Ovary (tissue), 3 donors: ENCODE measurements around the gene GRID2IP.

Source experiments
- CTCF ChIP-seq, 3 donors: fragments of 450-650 bp in 2 of 3; fragments of 200-600 bp in 1 of 3; IDR thresholded peaks; one replicate each; pipeline versions ENCODE4 v1.5.1 to v1.8.0; 2016 to 2022; ENCODE audit warnings: antibody characterized with exemption in 3 of 3, mild to moderate bottlenecking in 1 of 3
- POLR2A ChIP-seq: fragments of 450-650 bp; IDR thresholded peaks from one replicate; pipeline ENCODE4 v1.6.1; 2017; ENCODE audit warnings: antibody characterized with exemption, mild to moderate bottlenecking, moderate library complexity
- donor health status: DM: no; HTN: no; CAD: no.

- no peak for TF ChIP-seq POLR2A
- no peak for TF ChIP-seq CTCF (IDR thresholded peaks at IDR 0.05)
Measured at GRCh38 chr7:6489612-6490011, 61.6 kb downstream of the GRID2IP start.
